ENCODE results near the gene ENO1.

The ENO1 gene

DNA sequence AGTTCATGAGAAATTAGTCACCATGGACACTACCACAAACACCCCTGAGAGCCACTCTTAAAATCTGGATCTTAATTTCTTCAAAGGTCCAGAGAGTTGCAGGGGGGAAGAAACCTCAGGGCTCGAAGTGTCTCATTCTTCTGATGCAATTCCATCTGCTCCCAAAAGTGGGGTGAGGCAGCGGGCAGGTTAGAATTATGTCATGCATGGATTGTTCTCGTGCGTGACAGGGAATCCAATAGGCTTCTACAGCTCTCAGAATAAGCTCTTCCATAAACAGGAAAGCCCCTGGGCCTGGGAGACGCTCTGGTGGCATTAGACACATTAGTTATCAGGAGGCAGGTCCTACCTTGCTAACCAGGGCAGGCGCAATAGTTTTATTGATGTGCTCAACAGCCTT, 8.4 kb downstream of the ENO1 start:
- DNase-seq = no peak

DNA sequence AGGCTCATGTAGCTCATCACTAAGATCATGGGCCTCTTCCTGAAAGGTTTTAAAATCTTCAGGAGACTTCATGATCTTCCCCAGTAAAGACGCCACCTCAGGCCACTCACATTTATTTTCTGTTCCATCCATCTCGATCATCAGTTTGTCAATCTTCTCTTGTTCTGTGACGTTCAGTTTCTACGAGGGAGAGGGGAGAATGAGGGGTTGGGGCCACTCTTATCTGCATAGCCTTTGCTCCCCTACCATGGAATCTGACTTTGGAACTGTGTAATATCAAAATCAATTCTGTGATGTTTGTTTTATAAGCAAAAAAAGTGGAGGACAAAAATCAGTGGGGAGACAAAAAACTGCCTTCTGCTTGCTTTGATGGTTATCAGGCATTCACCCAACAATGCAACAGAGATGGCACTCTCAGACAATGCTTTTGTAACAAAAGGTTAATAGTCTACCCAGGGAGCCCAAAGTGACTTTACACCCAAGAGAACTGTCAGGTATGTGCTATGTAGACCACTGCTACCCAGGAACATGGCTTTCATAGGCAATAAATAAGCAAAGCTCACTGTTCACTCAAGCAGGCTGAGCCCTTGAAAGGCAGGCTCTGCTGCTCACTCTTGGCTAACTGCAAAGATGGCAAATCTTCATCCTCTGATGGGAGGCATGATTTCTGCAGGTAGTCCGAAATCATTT, 10.5 kb downstream of the ENO1 start:
- no peak for DNase-seq

- DNase-seq = no peak
Observed at GRCh38 chr1:8866792-8867415, 11.6 kb downstream of the ENO1 start.

- no peak for DNase-seq
Observed at GRCh38 chr1:8866173-8866791, 12.2 kb downstream of the ENO1 start.

DNA sequence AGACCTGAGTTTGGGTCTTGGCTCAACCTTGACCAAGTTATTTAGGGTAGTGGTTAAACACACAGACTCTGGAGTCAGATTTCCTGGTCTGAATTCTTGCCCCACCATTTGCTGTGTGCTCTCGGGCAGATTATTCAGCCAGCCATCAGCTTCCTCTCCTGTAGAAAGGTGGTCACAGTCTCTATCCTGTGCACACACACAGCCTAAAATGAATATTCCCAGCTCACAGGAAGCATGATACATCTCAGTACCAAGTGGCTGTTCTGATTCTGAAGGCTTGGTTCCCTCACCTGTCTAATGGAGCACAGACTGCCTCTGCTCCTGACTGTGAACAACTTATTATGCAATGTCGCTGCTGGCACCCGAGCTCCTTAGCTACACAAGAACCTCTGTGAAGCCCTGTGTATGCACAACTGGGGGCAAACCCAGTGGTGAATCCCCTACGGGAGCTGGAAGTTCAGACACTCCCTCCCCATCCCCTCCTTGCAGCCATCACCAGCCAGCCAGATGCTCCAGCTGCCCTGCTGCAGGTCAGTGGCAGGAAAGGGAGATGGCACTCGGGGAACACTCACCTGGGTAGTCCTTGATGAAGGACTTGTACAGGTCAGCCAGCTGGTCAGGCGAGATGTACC, 13.7 kb downstream of the ENO1 start:
- no peak for DNase-seq

DNA sequence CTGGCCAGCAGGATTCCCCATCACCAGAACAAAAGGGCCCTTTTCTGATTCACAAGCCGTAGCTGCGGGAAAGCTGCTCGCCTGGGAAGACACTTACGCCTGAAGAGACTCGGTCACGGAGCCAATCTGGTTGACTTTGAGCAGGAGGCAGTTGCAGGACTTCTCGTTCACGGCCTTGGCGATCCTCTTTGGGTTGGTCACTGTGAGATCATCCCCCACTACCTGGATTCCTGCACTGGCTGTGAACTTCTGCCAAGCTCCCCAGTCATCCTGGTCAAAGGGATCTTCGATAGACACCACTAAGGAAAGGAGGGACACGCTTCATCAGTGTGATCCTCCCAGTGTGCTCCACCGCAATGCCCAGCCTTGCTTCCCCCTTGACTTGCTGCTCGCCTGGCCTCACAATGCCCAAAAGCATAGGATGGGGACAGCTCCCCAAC, 14.7 kb downstream of the ENO1 start:
- no peak for DNase-seq

- DNase-seq = no peak
Observed at GRCh38 chr1:8863138-8863537, 15.3 kb downstream of the ENO1 start.

DNA sequence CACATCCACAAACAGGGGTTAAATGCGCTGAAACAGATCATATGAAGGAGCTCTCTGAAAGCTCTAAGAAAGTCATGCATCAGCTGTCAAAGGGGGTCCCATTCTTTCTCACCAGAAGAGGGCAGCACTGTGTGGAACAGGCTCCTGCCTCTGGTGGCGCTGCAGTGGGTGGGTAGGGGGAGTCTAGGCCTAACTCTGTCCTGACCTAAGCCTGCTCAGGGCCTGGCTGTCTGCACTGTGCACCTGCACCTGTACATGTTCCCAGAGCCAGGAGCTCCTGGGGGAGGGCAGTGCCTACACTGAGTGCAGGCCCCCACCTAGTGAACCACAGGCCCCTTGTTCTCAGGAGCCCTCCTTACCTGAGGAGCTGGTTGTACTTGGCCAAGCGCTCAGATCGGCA, 16.0 kb downstream of the ENO1 start:
- DNase-seq = no peak

DNA sequence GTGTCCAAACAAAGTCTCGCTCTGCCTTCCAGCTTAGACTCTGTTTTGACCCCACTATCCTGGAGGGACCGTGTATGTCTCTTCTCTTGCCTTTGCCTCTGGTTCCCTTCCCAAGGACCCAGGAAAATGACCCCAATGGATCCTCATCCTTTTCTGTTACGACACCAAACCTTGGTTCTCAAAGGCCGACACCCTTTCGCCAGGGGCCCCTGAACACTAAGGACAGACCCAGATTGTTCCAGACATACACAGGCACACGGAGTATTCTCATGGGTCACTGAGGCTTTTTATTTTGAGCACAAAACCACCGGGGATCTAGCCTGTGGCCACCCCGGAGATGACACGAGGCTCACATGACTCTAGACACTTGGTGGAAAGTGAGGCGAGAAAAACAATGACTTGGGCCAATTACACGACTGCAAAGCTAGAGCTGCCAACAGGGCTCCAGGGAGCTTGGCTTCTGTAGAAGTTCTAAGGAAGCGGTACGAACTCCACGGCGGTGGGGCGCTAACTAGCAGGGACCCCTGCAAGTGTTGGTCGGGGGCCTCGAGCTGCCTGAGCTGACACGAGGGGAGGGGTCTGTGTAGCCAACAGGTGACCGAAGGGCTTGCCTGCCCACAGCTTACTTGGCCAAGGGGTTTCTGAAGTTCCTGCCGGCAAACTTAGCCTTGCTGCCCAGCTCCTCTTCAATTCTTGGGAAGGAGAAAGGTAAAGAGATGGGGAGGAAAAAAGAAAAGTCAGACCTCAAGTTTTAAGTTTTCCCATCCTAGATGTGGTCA, 17.6 kb downstream of the ENO1 start:
- DNase-seq = no peak

- DNase-seq = no peak
Observed at GRCh38 chr1:8858888-8859706, 19.4 kb downstream of the ENO1 start.

DNA sequence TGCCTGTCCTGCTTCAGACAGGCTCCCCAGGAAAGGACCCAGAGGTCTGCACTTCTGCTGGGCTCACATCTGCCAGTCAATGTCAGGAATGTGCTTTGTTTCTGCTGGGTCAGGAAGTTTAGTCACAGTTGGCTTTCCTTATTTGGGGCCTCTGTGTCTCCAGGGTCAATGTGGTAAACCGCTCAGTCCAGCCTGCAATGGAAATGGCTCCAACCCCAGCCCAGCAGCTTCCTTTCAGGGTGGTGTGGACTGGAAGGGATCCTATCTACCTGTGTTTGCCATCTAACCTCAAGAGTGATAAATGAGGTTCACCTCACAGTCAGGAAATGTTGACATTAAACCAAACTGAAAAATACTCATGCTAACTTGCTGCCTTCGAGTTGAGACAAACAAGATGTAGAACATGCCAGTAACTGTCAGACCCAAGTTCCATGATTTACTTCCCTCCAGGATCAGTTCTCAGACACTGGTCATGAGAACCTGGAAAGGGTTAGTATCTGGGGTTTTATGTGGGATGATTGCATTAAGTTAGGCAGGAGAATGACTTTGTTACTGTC, 20.3 kb downstream of the ENO1 start:
- DNase-seq = no peak

GRCh38 chr1:8856689-8857412, 21.6 kb downstream of the ENO1 start:
- DNase-seq = no peak

GRCh38 chr1:8854240-8854639, 24.2 kb downstream of the ENO1 start:
- DNase-seq = no peak

GRCh38 chr1:8851060-8851459, 27.4 kb downstream of the ENO1 start:
- DNase-seq = no peak

GRCh38 chr1:8848663-8849386, 29.7 kb downstream of the ENO1 start:
- peak; percentile 78 for DNase-seq

DNA sequence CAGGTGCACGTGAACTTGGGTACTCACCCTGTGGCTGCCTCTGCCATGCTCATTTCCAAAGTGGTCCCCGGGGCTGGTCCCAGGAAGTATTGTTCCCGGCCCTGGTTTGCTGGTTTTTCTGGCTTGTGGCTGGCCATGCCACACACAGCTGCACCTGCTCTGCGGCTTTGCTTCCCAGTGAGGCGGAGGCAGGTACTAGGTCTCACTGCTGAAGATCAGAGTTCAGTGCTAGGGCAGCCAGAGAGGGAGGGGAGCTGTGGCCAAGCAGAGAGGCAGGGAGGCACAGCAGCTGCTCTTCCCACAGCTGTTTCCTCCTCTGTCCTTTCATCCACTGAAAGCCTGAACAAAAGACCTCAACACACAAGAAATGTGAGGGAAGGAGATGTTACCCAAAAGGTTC, 30.5 kb downstream of the ENO1 start:
- DNase-seq = no peak

DNA sequence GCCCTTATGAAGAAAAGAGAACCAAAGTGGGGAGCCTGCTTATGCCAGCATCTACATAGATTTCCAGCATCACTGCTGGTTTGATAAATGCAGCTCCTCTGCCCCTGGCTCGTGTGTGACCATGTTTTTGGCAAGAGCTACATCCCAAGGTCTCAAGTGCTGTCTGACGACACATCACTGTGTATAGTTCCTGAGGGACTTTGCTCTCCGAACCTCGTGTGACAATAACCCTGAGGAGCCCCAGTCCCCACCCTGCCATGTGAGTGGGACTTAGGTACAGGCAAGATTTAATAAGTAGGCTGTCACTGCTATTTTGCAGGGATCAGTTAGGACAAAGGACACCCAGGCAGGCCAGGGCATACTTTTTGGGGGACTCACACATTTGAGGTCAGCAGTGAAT, 32.2 kb downstream of the ENO1 start:
- DNase-seq = no peak

GRCh38 chr1:8845104-8846097, 33.1 kb downstream of the ENO1 start:
- DNase-seq = no peak

DNA sequence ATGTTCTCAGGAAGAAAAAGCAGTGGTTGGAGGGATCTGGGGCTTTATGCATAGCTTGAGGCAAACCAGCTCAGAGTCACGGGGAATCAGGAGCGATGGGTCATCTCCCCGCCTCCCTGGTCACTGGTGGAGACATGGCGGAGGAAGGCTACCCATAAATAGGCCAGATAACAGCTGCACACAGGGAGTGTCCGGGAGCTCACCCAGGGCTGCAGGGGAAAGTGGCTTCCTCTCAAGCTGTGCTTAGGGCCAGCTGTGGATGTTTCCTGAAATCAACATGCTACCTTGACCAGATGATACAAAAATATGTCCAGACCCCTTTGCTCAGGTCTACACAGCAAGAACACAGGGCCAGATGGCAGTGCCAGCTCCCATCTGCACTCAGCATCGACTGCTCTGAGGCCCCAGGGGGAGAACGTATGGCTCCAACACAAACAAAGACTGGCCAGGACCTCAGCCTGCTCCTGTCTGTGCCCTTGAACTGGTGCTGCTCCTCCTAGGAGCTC, 33.9 kb downstream of the ENO1 start:
- no peak for DNase-seq

All from stimulated activated CD4-positive, alpha-beta T cell treated with anti-CD3 and anti-CD28 coated beads, Interleukin-12 subunit alpha, Interleukin-12 subunit beta, amount 100 ng/mL, for 4 hours (primary cell).